GM19025 (cell line): ENCODE data around the gene UPK3A.
A peak's percentile ranks its signal among the peaks of the same experiment; 100 is the strongest.
"Not testable (repeated sequence)": the region's sequence is repeated elsewhere in the genome, so short reads cannot be mapped to it uniquely, and the experiment has no call there.

Experiments used
- ATAC-seq: cut with Tn5 transposase; IDR thresholded peaks from one replicate; pipeline ENCODE4 v1.9.1; 2021; ENCODE audit warnings: mild to moderate bottlenecking, low read depth, moderate library complexity; ENCODE audit not compliant: unreplicated experiment

The UPK3A gene

GRCh38 chr22:45254789-45255278 lies 29.9 kb upstream of the UPK3A start:
- peak; percentile 53 for ATAC-seq

- ATAC-seq = not testable (repeated sequence)
Observed at GRCh38 chr22:45257941-45258340, 26.8 kb upstream of the UPK3A start.

- ATAC-seq = no peak
Observed at GRCh38 chr22:45259754-45260394, 24.9 kb upstream of the UPK3A start.

- not testable (repeated sequence) for ATAC-seq
Observed at GRCh38 chr22:45260395-45260759, 24.4 kb upstream of the UPK3A start.

GRCh38 chr22:45261407-45262088 lies 23.2 kb upstream of the UPK3A start:
- ATAC-seq = no peak

- ATAC-seq = no peak
Observed at GRCh38 chr22:45262195-45262930, 22.4 kb upstream of the UPK3A start.

GRCh38 chr22:45262931-45263462 lies 21.8 kb upstream of the UPK3A start:
- ATAC-seq = peak; percentile 34

GRCh38 chr22:45263463-45264269 lies 21.1 kb upstream of the UPK3A start:
- peak; percentile 67 for ATAC-seq

GRCh38 chr22:45265535-45265934 lies 19.2 kb upstream of the UPK3A start:
- no peak for ATAC-seq

- peak; percentile 8 for ATAC-seq
Observed at GRCh38 chr22:45268167-45268957, 16.4 kb upstream of the UPK3A start.

GRCh38 chr22:45268958-45269844 lies 15.5 kb upstream of the UPK3A start:
- peak; percentile 55 for ATAC-seq

GRCh38 chr22:45270095-45271020 lies 14.4 kb upstream of the UPK3A start:
- no peak for ATAC-seq

GRCh38 chr22:45271667-45272201 lies 13.0 kb upstream of the UPK3A start:
- ATAC-seq = no peak

- no peak for ATAC-seq
Observed at GRCh38 chr22:45272498-45272897, 12.3 kb upstream of the UPK3A start.

- no peak for ATAC-seq
Observed at GRCh38 chr22:45273452-45274075, 11.2 kb upstream of the UPK3A start.

- no peak for ATAC-seq
Observed at GRCh38 chr22:45276507-45277105, 8.1 kb upstream of the UPK3A start.
